Islet of Langerhans (tissue), 1 donor: Measurements from ENCODE around the gene PPFIA1.
"Not testable (repeated sequence)": the region's sequence is repeated elsewhere in the genome, so short reads cannot be mapped to it uniquely, and the experiment has no call there.

ENCODE experiments used
- FAIRE-seq: peaks from one replicate; lab custom pipeline; 2011; peaks lifted over from hg19 to GRCh38; lab: Jason Lieb, UNC

Gene PPFIA1

GRCh38 chr11:70326365-70326811, 55.9 kb downstream of the PPFIA1 start:
- FAIRE-seq = no peak

DNA sequence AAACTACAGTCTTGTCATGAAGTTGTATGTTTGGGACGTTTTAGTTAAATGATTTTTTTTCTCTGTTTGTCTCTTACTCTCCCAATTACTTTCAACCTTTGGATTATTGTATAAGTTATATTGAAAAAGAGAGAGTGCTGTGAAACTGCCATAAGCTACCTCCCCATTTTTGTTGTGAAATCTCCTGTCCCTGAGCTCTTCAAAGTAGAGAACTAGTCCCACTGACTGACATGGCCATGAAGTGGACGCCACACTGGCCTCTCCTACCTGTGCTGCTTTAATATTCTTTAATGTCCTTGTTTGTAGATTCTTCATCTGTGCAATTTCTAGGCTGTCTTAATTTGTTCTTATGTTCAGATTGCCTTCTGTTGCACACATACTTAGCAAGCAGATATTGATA, 56.3 kb downstream of the PPFIA1 start:
- no peak for FAIRE-seq

DNA sequence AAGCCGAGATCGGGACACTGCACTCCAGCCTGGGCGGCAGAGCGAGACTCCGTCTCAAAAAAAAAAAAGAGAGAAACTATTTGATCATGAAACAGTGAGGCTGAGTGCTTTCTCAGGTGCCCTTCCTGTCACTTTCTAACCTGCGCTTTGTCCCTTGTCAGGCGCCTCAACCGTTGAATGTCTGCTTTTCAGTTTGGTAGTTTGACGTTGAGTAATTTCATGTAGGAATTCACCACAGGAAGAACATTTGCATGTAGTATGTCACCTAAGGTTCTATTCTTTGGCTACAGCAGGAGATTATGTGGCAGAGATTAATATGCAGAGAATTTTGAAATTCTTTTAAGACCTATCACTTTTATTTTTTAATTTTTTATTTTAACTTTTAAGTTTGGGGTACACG, 57.2 kb downstream of the PPFIA1 start:
- FAIRE-seq = no peak

DNA sequence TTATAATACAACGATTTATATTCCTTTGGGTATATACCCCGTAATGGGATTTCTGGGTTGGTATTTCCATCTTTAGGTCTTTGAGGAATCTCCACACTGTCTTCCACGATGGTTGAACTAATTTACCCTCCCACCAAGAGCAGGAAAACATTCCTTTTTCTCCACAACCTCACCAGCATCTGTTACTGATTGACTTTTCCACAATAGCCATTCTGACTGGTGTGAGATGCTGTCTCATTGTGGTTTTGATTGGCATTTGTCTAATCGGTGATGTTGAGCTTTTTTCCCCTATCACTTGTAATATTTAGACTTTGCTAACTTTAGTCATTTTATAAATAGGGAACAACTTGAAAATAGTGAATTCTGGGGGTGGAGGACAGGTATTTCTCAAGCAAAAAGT, 58.1 kb downstream of the PPFIA1 start:
- FAIRE-seq = no peak

GRCh38 chr11:70331320-70331843, 60.9 kb downstream of the PPFIA1 start:
- FAIRE-seq = not testable (repeated sequence)

DNA sequence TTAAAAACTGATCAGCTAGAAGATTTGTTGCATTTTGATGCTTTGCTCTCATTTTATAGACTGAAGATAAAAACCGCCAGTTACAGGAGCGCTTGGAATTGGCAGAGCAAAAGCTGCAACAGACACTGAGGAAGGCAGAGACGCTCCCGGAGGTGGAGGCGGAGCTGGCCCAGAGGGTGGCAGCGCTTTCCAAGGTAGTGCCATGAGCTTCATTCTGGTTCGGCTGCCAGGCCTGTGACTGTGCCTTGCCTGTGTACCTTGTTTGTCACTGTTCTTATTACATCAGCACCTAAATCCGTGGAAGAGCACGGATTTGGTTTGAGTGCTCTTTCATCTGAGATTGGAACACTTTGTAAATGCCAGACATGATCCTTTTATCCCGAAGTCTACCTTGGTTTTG, 61.4 kb downstream of the PPFIA1 start:
- FAIRE-seq = no peak

GRCh38 chr11:70332567-70332966, 62.1 kb downstream of the PPFIA1 start:
- no peak for FAIRE-seq

- FAIRE-seq = no peak
Observed at GRCh38 chr11:70333261-70333660, 62.8 kb downstream of the PPFIA1 start.

DNA sequence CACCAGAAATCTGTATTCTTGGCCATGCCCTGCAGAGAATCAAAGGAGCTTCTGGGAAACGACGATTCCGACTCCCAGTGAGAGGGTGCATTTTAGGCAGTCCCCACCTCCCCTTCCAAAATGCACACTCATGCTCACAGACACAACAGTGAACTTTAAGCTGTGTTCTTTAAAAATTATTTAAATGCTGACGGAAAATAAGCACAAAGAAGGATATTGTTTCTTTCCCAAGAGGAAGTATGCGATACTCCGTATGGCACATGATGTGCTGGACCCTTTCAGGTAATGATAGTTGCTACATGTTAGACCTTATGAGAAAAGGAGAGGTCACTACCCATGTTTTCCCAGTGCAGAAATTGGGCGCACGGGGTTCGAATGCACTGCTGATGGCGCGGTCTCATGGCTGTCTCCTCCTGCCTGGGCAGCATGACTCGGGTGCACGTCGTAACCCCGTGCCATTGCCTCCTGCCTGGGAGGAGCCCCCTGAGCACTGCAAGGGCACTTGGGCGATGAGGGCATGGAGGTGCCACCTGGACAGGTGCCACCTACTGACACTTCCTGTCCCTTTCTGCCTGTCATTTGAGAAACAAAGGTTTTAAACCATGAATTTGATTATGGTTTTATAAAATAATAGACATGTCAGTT, 64.0 kb downstream of the PPFIA1 start:
- FAIRE-seq = no peak

- no peak for FAIRE-seq
Observed at GRCh38 chr11:70335511-70335910, 65.0 kb downstream of the PPFIA1 start.

- no peak for FAIRE-seq
Observed at GRCh38 chr11:70338594-70338993, 68.1 kb downstream of the PPFIA1 start.

- FAIRE-seq = no peak
Observed at GRCh38 chr11:70339066-70339465, 68.6 kb downstream of the PPFIA1 start.

DNA sequence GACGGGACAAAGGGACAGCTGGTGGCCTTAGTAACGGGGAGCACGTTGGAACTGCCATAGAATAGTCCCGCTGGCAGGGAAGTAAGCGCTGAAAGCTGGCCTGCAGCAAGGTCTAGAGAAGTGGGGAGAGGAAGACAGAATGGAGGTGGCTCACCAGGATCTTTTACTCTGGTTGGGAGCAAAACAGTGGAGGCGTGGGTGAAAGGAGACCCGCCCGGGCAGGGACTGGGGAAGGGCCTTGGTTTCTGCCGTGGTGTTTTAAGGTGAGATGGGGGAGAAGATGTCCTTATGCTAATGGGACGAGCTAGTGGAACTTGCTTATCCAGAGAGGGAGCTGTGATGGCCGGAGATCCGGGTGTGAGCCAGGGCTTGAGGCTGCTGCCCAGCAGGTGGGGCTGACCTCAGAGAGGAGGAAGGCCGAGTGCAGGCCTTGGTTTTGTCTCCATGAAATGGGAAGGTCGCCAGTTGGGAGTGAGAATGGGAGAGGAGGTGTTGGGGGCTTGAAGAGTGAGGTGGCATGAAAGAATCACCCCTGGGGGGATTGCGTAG, 71.5 kb downstream of the PPFIA1 start:
- FAIRE-seq = no peak

- FAIRE-seq = no peak
Observed at GRCh38 chr11:70343636-70344035, 73.1 kb downstream of the PPFIA1 start.

GRCh38 chr11:70348191-70348590, 77.7 kb downstream of the PPFIA1 start:
- no peak for FAIRE-seq

- no peak for FAIRE-seq
Observed at GRCh38 chr11:70348608-70349007, 78.1 kb downstream of the PPFIA1 start.

DNA sequence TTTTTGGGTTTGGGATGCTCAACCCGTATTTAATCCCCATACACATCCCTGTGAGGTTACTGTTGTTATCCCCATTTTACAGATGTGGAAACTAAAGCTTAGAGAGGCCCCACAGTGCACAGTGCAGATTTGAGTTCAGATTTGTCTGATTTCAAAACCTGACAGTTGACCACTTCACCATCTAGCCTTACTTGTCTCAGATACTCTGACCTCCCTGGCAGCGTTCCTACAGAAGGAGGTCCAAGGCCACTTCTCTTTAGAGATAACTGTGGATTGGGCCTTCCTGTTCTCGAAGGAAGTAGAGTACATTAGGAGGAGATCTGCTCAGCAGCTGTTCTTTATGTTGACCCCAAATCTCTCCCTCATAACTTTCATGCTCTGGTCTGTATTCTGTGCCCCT, 81.2 kb downstream of the PPFIA1 start:
- FAIRE-seq = no peak

GRCh38 chr11:70352100-70352499, 81.6 kb downstream of the PPFIA1 start:
- no peak for FAIRE-seq

- no peak for FAIRE-seq
Observed at GRCh38 chr11:70352601-70353000, 82.1 kb downstream of the PPFIA1 start.

DNA sequence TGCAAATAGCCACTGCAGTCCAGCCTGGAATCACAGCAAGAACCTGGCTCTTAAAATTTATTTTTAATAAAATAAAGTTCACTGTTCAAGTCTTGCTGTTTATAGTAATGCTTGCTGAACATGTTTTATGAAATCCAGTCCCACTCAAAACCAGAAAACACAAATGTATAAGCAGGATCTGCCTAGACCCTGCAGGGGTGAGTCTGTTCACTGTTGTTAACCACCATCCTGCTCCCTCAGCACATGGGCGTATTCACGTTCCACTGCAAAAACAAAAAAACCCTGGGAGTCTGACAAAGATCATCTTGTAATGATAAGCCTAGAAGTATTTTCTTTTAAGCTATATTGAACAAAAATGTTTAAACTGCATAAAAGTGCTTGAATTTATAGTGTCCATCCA, 82.8 kb downstream of the PPFIA1 start:
- no peak for FAIRE-seq

DNA sequence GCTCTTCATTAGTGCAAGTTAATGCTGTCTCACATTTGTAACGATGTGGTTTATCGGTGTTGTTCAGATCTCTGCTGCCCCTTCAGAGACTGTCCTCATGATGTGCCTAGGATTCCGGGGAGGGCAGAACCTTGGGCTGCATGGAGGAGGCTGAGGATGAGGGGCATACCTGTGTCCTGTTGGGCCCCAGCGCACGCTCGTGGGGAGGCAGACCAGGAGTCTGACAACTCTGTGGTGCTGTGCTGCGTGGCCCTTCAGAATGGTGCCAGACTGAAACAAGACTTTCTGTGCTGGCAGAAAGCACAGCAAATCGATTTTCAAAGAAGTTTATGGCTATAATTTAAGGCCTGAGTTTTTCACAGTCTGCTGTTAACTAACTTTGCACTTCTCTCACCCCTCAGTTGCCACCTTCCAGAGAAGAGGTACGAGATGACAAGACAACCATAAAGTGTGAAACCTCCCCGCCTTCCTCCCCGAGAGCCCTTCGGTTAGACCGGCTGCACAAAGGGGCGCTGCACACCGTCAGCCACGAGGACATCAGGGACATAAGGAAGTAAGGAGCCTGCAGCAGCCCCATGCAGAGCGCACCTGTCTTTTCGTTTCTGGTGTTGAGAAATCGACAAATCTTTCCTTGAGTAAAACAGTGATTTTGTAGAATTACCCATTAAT, 83.5 kb downstream of the PPFIA1 start:
- no peak for FAIRE-seq

DNA sequence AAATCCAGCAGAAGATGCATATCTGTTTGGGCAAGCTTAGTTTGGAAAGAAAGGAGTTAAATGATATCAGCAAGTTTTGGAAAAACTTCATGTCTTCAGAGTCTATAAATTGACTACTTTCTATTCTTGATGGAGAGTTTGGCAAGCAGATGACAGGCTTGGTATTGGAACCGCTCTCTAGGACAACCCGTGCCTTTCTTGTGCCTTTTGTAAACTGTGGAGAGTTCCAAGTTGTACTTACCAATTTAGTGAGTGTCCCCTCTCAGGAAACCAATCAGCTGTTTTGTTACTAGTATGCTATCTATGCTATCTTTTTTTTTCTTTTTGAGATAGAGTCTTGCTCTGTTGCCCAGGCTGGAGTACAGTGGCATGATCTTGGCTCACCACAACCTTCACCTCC, 84.1 kb downstream of the PPFIA1 start:
- no peak for FAIRE-seq

DNA sequence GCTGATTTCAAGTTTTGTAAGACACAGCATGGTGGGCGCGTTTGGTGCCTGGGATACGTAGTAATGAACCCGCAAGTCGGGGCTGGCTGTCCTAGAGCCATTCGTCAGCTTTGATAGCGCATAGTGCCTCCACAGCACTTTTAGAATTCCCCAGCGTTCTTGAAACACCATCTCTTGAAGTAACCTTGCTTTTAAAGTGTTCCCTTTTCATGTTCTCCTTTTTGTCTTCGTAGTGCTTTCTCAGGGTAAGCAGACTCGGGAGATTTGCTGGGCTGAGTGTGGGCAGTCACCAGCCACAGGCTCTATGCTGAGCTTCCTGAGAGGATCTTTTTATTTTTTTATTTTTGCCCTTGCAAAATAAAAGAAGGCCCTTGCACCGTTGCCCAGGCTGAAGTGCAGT, 88.3 kb downstream of the PPFIA1 start:
- no peak for FAIRE-seq
